K562 treated with DMSO at 1 percent for 4 hours (cell line): ENCODE measurements around the gene RNF182. TPM values are rescaled to one million over a fixed set of nuclear protein-coding genes. Genes with fewer than 3 reads are reported as not detected.

Source experiments
- total RNA-seq: library from RNA; unstranded; fragments of 300-600 nt; gene quantifications from 2 replicates; pipeline ENCODE4 v1.2.3, GENCODE V29; 2022; ENCODE audit not compliant: insufficient read depth

Gene RNF182
- total RNA-seq, result 6.1 and 10.7 TPM in 2 replicates

DNA sequence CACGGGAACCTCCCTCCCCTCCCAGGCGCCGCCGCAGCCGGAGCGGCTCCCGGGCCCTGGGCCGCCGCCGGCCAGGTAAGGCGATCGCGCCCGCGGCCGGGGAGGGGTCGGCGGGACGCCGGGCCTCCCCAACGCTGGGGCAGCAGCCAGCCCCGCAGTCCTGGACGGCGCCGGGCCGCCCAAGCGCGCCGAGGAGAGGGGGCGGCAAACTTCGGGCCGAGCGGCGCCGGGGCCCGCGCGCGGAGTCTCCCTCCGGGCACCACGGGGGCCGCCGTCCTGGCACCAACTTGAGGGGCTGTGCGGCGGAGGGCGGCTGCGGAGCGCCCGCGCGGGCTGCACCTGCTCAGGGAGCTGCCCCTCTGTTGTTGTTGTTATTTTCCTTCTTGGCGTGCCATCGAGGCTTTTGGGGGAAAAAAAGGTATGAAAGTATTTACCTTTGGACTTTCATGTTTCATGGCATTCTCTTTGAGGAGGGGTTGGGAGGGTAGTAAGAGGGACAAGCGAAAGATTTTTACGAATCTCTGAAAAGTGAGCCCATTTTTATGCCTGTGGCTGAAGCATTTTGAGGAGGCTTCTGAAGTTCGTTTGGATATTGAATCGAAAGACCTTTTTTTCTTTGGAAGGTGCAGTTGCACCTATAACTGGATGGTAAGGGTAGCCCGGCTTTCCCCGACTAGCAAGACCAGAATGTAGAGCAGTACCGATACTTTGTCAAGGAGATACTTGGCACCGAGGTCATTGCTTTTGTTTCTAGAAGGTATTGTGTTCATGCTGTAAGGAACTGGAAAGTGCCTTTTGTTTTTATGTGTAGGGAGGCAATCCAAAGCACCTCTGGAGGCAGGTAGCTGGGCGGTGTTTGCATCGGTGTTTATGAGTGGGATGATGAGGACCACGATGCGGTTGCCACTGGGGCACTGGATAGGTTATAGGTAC is at the start of gene RNF182:
RNF182 (plus strand) TSS at position 4 of the 933 bp plus-strand sequence. CDS start 52,168 bp downstream, outside the sequence.

Other genes with a start within 250 kb of the RNF182 start
- gene RANBP9, start 213.1 kb upstream of the RNF182 start, total RNA-seq, result 60.1 and 68.3 TPM in 2 replicates
- 19.6 and 21.2 TPM in 2 replicates for gene MCUR1, start 110.4 kb upstream of the RNF182 start, total RNA-seq
- 2.0 and 3.8 TPM in 2 replicates for gene CD83, start 192.8 kb downstream of the RNF182 start, total RNA-seq